Fibroblast of lung (primary cell): Measurements from ENCODE around the gene SLTM. TPM values are rescaled to one million over a fixed set of nuclear protein-coding genes. Genes with fewer than 3 reads are reported as not detected.
A peak's percentile ranks its signal among the peaks of the same experiment; 100 is the strongest.

Experiments
- DNase-seq, 2 donors: peaks; one replicate each; pipeline versions ENCODE4 v3.0.0 to v3.0.0-alpha.2; 2010; ENCODE audit warnings: low read depth in 2 of 2
- H2AFZ ChIP-seq: 2 replicates; pipeline ENCODE4 v1.5.1; 2012; ENCODE audit warnings: low read length, control low read depth, inconsistent platforms
- H3K27ac ChIP-seq: 2 replicates; pipeline ENCODE4 v1.5.1; 2011; ENCODE audit warnings: low read length, control low read depth; ENCODE audit not compliant: insufficient read depth
- H3K27me3 ChIP-seq: 2 replicates; pipeline ENCODE4 v1.5.1; 2011; ENCODE audit warnings: mild to moderate bottlenecking, low read length; ENCODE audit not compliant: control insufficient read depth, insufficient read depth
- H3K36me3 ChIP-seq: 2 replicates; pipeline ENCODE4 v1.5.1; 2011; ENCODE audit warnings: low read length; ENCODE audit not compliant: control insufficient read depth, insufficient read depth
- H3K4me1 ChIP-seq: 2 replicates; pipeline ENCODE4 v1.5.1; 2011; ENCODE audit warnings: low read length; ENCODE audit not compliant: control insufficient read depth, insufficient read depth; ENCODE audit errors: extremely low read depth
- H3K4me2 ChIP-seq: 2 replicates; pipeline ENCODE4 v1.5.1; 2011; ENCODE audit warnings: low read length, control low read depth; ENCODE audit not compliant: insufficient read depth; ENCODE audit errors: extremely low read depth
- H3K4me3 ChIP-seq, 4 experiments: fragments of 200-600 bp in 1 of 4; sonication (generic) in 1 of 4; replicated peaks in 1 of 4; 2 replicates each; pipeline ENCODE4 v1.5.1; 2011 to 2016; ENCODE audit warnings: low read length in 4 of 4, low read depth in 3 of 4, mild to moderate bottlenecking in 3 of 4, control low read depth in 2 of 4, inconsistent platforms in 1 of 4, mixed read lengths in 1 of 4; ENCODE audit not compliant: insufficient read depth in 1 of 4; ENCODE audit errors: control extremely low read depth in 1 of 4
- H3K79me2 ChIP-seq: 2 replicates; pipeline ENCODE4 v1.5.1; 2012; ENCODE audit warnings: mild to moderate bottlenecking, low read length, inconsistent platforms; ENCODE audit not compliant: control insufficient read depth, insufficient read depth
- H3K9ac ChIP-seq: 2 replicates; pipeline ENCODE4 v1.5.1; 2011; ENCODE audit warnings: mild to moderate bottlenecking, low read length, control low read depth; ENCODE audit not compliant: insufficient read depth
- H3K9me3 ChIP-seq: 2 replicates; pipeline ENCODE4 v1.5.1; 2012; ENCODE audit warnings: low read depth, low read length; ENCODE audit not compliant: control insufficient read depth, insufficient read depth
- H4K20me1 ChIP-seq: 2 replicates; pipeline ENCODE4 v1.5.1; 2011; ENCODE audit warnings: low read length; ENCODE audit not compliant: control insufficient read depth, insufficient read depth; ENCODE audit errors: extremely low read depth
- EZH2 ChIP-seq: IDR thresholded peaks from 2 replicates; pipeline ENCODE4 v1.5.1; 2012; ENCODE audit warnings: low read length, control low read depth, mild to moderate bottlenecking; ENCODE audit errors: missing control alignments
- polyA plus RNA-seq, 2 donors: library from polyadenylated mRNA; depleted of rRNA in 1 of 2; stranded (reverse) in 1 of 2; unstranded in 1 of 2; fragments of >200 nt; gene quantifications; 2 replicates each; pipeline ENCODE4 v1.2.1, GENCODE V29; 2011 to 2012; ENCODE audit warnings: missing spikeins in 1 of 2
- total RNA-seq: library from RNA; depleted of rRNA; stranded (reverse); fragments of >200 nt; gene quantifications from 2 replicates; pipeline ENCODE4 v1.2.1, GENCODE V29; 2014
- TF ChIP-seq, protein P1 (sequence below), 2 donors: IDR thresholded peaks in 1 of 2; conservative IDR thresholded peaks in 1 of 2; 1 replicate in 1 of 2; 2 replicates in 1 of 2; pipeline ENCODE4 v1.5.1; 2011 to 2012; ENCODE audit warnings: low read length in 2 of 2, control low read depth in 1 of 2, inconsistent platforms in 1 of 2, low read depth in 1 of 2, mild to moderate bottlenecking in 1 of 2

SLTM gene
- total and polyA plus RNA-seq, 2 donors (not counting 1 experiment from before 2014, with no cell fraction given), result 19.3 to 67.2 TPM

- Histone ChIP-seq H3K9ac (no peak overlapping the region), H3K4me2 (no peak overlapping the region), H2AFZ (no peak overlapping the region), H3K4me3 (no peak overlapping the region), H3K27ac (no peak overlapping the region), H3K79me2 (no peaks in the 10 kb centered on the region), H3K9me3 (no peaks in the 10 kb centered on the region), H3K27me3 (no peaks in the 10 kb centered on the region), H3K4me1 (peaks cover 4% of the 10 kb centered on the region), H3K36me3 (peaks cover 2% of the 10 kb centered on the region), H4K20me1 (no peaks in the 10 kb centered on the region)
- DNase-seq, result peak; percentile 24 to 55
- no peak for TF ChIP-seq EZH2
- TF ChIP-seq, protein P1, sequence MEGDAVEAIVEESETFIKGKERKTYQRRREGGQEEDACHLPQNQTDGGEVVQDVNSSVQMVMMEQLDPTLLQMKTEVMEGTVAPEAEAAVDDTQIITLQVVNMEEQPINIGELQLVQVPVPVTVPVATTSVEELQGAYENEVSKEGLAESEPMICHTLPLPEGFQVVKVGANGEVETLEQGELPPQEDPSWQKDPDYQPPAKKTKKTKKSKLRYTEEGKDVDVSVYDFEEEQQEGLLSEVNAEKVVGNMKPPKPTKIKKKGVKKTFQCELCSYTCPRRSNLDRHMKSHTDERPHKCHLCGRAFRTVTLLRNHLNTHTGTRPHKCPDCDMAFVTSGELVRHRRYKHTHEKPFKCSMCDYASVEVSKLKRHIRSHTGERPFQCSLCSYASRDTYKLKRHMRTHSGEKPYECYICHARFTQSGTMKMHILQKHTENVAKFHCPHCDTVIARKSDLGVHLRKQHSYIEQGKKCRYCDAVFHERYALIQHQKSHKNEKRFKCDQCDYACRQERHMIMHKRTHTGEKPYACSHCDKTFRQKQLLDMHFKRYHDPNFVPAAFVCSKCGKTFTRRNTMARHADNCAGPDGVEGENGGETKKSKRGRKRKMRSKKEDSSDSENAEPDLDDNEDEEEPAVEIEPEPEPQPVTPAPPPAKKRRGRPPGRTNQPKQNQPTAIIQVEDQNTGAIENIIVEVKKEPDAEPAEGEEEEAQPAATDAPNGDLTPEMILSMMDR (conservative IDR thresholded peaks at IDR 0.05 in 1 of 2, IDR thresholded peaks at IDR 0.05 in 1 of 2; ENCODE audit: low read depth in 1 of 2, low read length in 2 of 2), result no peak
Measured at GRCh38 chr15:58873267-58873666, 60.2 kb downstream of the SLTM start.

DNA sequence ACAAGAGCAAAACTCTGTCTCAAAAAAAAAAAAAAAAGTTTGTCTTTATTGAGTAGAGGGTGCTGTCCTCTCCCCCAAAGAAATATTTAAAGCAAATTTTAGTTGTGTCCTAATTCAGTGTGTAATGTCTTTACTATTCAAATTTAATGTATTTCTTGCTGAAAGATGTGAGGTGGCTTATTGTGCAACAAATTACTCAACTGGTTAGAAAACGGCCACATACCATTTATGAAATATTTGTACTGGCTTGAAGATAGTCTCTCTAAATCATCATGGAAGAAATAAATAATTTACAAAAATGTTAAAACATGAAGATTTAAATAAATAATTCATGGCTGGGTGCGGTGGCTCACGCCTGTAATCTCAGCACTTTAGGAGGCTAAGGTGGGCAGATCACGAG lies 63.0 kb downstream of the SLTM start:
- peak in 1 of 2 donors; percentile 54 for DNase-seq
- Histone ChIP-seq H3K4me3 (no peak overlapping the region), H3K27ac (no peak overlapping the region), H3K4me2 (no peak overlapping the region), H3K27me3 (no peaks in the 10 kb centered on the region), H3K4me1 (peaks cover 4% of the 10 kb centered on the region), H3K9ac (no peak overlapping the region), H3K79me2 (no peaks in the 10 kb centered on the region), H3K36me3 (no peaks in the 10 kb centered on the region), H2AFZ (no peak overlapping the region), H3K9me3 (no peaks in the 10 kb centered on the region), H4K20me1 (no peaks in the 10 kb centered on the region)
- no peak for TF ChIP-seq EZH2
- TF ChIP-seq, protein P1 (conservative IDR thresholded peaks at IDR 0.05 in 1 of 2, IDR thresholded peaks at IDR 0.05 in 1 of 2; ENCODE audit: low read depth in 1 of 2, low read length in 2 of 2), result no peak

- no peak overlapping the region for H3K4me3 ChIP-seq
- H2AFZ ChIP-seq, result no peak overlapping the region
- no peaks in the 10 kb centered on the region for H3K36me3 ChIP-seq
- H4K20me1 ChIP-seq, result no peaks in the 10 kb centered on the region
- no peak overlapping the region for H3K27ac ChIP-seq
- no peaks in the 10 kb centered on the region for H3K4me1 ChIP-seq
- no peak for DNase-seq
- H3K9me3 ChIP-seq, result no peaks in the 10 kb centered on the region
- no peak overlapping the region for H3K4me2 ChIP-seq
- H3K79me2 ChIP-seq, result no peaks in the 10 kb centered on the region
- H3K9ac ChIP-seq, result no peak overlapping the region
- H3K27me3 ChIP-seq, result no peaks in the 10 kb centered on the region
- no peak for TF ChIP-seq EZH2
- TF ChIP-seq, protein P1 (conservative IDR thresholded peaks at IDR 0.05 in 1 of 2, IDR thresholded peaks at IDR 0.05 in 1 of 2; ENCODE audit: low read depth in 1 of 2, low read length in 2 of 2), result no peak
Measured at GRCh38 chr15:58867926-58868325, 65.6 kb downstream of the SLTM start.
